Testis (tissue), 2 donors: ENCODE data around the gene DRG1.

Source experiments
- CTCF ChIP-seq, 3 experiments: fragments of 450-650 bp in 2 of 3; fragments of 200-600 bp in 1 of 3; sonication (generic) in 1 of 3; IDR thresholded peaks; one replicate each; pipeline ENCODE4 v1.5.1; 2016 to 2019; ENCODE audit warnings: antibody characterized with exemption in 3 of 3, mild to moderate bottlenecking in 2 of 3, moderate library complexity in 1 of 3
- POLR2A ChIP-seq: fragments of 450-650 bp; IDR thresholded peaks from one replicate; pipeline ENCODE4 v1.6.1; 2017; ENCODE audit warnings: antibody characterized with exemption, mild to moderate bottlenecking, moderate library complexity

- TF ChIP-seq CTCF (IDR thresholded peaks at IDR 0.05) (no peak), POLR2A (no peak)
These were observed 21.3 kb upstream of the DRG1 start for GRCh38 chr22:31378123-31378522.
